HG02870 (cell line): ENCODE data around the gene MYH9.
"Not testable (repeated sequence)": the region's sequence is repeated elsewhere in the genome, so short reads cannot be mapped to it uniquely, and the experiment has no call there.

Experiments
- ATAC-seq: cut with Tn5 transposase; IDR thresholded peaks from one replicate; pipeline ENCODE4 v1.9.1; 2021; ENCODE audit warnings: mild to moderate bottlenecking, moderate library complexity; ENCODE audit not compliant: unreplicated experiment

The MYH9 gene

DNA sequence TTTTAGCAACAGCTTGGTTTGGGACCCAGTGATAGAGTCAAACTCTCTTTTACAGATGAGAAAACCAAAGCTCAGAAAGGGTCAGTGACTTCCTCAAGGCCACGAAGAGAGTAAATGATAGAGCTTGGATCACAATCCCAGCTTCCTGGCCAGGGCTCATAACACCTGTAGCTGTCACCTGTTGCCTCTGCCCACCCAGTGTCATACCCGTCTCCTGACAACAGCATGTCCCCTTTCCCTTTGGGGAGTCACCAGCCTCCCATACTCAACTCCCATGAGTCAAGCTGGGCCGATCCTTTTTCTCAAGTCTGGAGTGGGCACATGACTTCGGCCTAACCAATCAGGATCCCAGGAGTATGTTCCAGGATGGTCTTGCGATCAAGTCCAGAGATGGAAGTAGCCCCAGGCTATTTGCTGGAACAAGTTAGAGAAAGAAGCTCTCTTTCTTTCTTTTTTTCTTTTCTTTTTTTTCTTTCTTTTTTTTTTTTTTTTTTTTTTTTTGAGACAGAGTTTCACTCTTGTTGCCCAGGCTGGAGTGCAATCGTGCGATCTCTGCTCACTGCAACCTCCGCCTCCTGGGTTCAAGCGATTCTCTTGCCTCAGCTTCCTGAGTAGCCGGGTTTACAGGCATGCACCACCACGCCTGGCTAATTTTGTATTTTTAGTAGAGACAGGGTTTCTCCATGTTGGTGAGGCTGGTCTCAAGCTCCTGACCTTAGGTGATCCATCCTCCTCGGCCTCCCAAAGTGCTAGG, 27.8 kb upstream of the MYH9 start:
- no peak for ATAC-seq

DNA sequence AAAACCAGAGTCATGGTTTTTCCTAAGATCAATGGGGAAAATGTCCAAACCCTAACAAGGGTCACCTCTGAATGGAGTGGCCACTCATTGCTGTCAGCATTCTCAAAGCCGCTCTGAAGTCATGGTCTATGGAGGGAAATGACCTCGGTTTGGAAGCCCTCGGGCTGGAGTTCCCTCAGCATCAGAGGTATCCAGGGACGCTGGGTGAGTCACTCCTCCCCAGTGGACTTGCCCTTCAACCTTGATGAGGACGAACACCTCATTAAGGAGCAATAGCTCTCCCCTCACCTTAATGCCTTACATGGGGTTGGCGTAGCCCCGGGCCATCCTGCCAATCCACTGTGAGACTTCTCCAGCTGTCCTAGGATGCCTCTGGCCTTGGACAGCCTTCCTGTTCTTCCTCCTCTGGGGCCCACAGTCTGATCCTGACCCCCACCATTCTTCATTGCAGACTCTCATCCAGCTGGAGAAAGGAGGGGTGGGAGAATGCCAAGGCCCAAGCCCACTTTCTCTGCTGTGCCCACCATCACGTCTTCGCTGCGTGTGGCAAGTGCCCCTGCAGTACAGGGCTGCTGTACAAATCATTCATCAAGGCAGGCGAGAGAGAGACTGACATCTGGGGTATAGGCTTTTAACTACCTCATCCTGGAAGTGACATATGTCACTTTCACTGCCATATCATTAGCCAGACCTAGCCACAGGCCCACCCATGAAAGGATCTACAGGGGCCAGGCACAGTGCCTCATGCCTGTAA, 25.4 kb upstream of the MYH9 start:
- ATAC-seq = no peak

DNA sequence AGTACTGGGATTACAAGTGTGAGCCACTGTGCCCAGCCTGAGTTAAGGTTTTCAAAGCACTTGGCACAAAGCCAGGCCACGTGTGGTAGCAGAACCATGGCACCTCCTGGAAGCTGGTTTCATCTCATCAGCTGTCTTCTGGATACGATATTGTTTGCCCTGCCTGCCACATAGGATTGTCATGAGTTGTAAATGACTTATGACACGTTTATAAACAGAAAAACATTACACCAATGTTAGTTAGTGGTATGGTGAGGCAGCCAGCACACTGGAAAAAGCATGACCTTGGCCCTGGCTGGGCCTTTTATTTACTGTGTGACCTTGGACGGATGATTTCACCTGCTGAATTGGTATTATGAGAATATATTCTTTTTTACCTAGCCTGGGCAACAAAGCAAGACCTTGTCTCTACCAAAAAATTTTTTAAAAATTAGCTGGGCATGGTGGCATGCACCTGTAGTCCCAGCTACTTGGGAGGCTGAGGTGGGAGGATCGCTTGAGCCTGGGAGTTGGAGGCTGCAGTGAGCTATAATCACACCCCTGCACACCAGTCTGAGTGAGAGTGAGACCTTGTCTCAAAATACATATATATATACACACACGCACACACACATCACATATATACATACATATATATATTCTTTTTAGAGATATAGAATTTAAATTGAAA, 24.0 kb upstream of the MYH9 start:
- no peak for ATAC-seq

- no peak for ATAC-seq
Observed at GRCh38 chr22:36409911-36410756, 22.4 kb upstream of the MYH9 start.

DNA sequence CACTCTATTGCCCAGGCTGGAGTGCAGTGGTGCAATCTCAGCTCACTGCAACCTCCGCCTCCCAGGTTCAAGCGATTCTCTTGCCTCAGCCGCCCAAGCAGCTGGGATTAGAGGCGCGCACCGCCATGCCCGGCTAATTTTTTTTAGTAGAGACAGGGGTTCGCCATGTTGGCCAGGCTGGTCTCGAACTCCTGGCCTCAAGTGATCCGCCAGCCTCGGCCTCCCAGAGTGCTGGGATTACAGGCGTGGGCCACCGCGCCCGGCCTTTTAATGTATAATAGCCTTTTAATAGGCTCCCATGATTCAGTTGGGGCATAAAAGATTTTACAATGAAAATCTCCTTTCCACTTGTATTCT, 21.8 kb upstream of the MYH9 start:
- ATAC-seq = not testable (repeated sequence)

DNA sequence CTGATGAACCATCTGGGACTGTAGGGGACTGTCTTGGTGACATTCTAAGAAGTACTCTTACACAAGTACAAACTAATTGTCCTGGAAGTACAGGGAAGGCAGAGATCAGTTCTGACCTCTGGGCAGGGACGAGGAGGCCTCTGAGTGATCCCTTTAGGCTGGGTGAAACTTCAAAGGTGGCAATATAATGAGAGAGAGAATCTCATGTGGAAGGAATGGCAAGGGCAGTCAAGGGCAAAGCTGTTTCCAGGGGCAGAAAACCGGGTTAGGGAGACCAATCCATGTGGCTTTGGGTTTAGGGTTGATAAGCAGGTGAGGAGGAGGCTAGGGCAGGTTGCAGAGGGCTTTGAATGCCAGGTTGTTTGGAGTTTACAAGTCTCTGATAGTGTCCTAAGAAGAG, 21.3 kb upstream of the MYH9 start:
- no peak for ATAC-seq

GRCh38 chr22:36406721-36407120, 19.0 kb upstream of the MYH9 start:
- ATAC-seq = no peak

- no peak for ATAC-seq
Observed at GRCh38 chr22:36405671-36406538, 18.1 kb upstream of the MYH9 start.

GRCh38 chr22:36405221-36405661, 17.5 kb upstream of the MYH9 start:
- no peak for ATAC-seq

DNA sequence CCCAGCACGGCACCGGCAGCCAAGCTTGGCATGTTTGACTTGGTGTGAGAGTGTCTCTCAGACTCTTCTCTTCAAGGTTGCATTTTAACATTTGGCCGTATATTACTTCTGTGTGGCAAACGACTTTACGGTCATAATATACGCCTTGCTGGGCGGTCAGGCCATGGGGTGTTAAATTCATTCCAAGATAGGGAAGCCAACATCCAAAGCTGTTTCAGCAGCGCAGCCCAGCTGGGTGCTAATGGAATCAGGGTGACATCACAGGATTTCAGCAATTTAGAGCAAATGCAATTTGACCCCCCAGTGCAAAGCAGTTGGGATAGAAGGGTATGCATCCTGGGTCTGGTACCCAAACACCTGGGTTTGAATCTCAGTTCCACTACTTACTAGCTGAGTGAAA, 16.7 kb upstream of the MYH9 start:
- ATAC-seq = no peak

DNA sequence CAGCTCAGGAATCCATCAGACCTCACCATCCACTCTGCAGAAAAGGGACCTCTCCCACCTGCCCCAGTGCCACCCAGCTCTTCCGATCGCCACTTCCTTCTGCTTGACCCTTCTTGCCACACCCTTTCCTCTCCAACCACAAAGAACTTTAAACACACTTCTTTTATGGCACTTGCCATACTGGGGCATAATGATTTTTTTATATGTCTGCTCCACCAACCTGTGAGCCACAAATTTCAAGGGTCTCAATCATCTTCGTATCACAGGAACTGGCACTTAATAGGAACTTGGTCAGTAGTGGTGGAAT, 11.7 kb upstream of the MYH9 start:
- no peak for ATAC-seq

- no peak for ATAC-seq
Observed at GRCh38 chr22:36398601-36399471, 11.1 kb upstream of the MYH9 start.

GRCh38 chr22:36397131-36398093, 9.6 kb upstream of the MYH9 start:
- no peak for ATAC-seq

- no peak for ATAC-seq
Observed at GRCh38 chr22:36395915-36396314, 8.1 kb upstream of the MYH9 start.

DNA sequence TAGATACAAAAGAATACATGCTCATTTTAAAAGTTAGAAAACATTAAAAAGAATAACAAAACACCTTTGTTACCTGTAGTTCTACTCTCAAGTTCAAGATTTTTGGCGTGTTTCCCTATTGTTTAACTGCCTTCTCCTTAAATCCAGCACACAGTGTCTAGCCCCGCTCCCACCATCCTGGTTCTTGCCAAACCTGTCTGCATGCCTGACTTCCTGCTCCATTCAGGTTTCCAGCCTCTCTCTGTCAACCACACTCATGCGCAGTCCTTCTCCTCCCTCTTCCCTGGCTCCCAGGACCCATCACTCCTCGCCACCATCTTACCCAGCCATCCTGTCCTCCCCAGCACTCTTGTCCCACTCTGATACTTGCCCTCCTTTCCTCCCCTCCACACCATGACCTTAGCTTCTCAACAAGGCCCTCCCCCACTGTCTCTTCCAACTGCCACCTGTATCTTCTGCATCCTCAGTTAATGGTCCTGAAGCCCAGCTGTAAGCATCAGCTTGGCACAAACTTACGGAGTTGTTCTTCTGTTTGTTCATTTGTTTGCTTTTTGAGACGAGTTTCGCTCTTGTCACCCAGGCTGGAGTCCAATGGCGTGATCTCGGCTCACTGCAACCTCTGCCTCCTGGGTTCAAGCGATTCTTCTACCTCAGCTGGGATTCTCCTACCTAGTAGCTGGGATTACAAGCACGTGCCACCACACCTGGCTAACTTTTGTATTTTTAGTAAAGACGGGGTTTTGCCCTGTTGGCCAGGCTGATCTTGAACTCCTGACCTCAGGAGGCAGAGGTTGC, 7.5 kb upstream of the MYH9 start:
- ATAC-seq = no peak

DNA sequence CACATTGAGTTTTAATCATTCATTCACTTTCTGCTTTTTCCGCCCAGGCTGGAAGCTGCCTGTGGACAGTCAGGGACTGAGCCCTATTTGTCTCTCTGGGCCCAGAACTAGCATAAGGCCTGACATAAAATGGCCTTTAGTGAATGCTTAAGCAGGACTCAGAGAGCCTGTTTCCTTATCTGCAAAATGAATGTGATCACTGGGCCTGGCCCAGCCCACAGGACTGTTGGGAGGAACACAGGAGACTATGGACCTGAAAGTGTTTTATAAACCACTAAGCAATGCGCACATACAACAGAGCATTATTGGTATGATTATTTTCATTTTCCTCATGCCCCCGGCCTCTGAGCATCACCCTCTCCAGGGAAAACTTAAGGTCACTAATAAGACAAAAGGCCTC, 3.9 kb upstream of the MYH9 start:
- no peak for ATAC-seq

DNA sequence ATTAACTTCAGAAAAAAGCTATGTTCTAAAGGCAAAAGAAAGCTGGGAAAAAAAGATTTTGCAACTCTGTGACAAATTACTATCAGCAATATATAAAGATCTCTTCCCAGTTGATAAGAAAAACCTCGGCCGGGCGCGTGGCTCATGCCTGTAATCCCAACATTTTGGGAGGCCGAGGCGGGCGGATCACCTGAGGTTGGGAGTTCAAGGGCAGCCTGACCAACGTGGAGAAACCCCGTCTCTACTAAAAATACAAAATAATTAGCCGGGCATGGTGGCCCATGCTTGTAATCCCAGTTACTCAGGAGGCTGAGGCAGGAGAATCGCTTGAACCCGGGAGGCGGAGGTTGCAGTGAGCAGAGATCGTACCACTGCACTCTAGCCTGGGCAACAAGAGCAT, 1.4 kb upstream of the MYH9 start:
- not testable (repeated sequence) for ATAC-seq

- ATAC-seq = no peak
Observed at GRCh38 chr22:36387709-36387958, 133 bp downstream of the MYH9 start.
